Loucy (cell line): ENCODE data around the gene FCAMR.

ENCODE experiments used
- H2AFZ ChIP-seq: fragments of 200-600 bp; sonication (generic); 2 replicates; pipeline ENCODE4 v1.6.0; 2016; ENCODE audit warnings: antibody characterized with exemption, mild to moderate bottlenecking, low read length, moderate library complexity
- H3F3A ChIP-seq: fragments of 200-600 bp; 2 replicates; pipeline ENCODE4 v1.6.0; 2016; ENCODE audit warnings: antibody characterized with exemption, low read depth, mild to moderate bottlenecking
- H3K27me3 ChIP-seq: fragments of 200-600 bp; sonication (generic); 2 replicates; pipeline ENCODE4 v1.6.1; 2014; ENCODE audit warnings: low read length, mild to moderate bottlenecking; ENCODE audit not compliant: insufficient read depth, poor library complexity, severe bottlenecking
- H3K36me3 ChIP-seq: fragments of 200-600 bp; sonication (generic); 2 replicates; pipeline ENCODE4 v1.6.1; 2016; ENCODE audit warnings: low read length; ENCODE audit not compliant: insufficient read depth
- H3K4me1 ChIP-seq: fragments of 200-600 bp; sonication (generic); 2 replicates; pipeline ENCODE4 v1.5.1; 2014; ENCODE audit warnings: low read length, mild to moderate bottlenecking; ENCODE audit not compliant: insufficient read depth, poor library complexity, severe bottlenecking
- H3K4me2 ChIP-seq: fragments of 200-600 bp; sonication (generic); 2 replicates; pipeline ENCODE4 v1.6.0; 2014; ENCODE audit warnings: antibody characterized with exemption, low read length, low read depth, mild to moderate bottlenecking; ENCODE audit not compliant: poor library complexity, severe bottlenecking
- H3K4me3 ChIP-seq: fragments of 200-600 bp; sonication (generic); 2 replicates; pipeline ENCODE4 v1.5.1; 2014; ENCODE audit warnings: low read length, mild to moderate bottlenecking, mixed read lengths; ENCODE audit not compliant: poor library complexity, severe bottlenecking
- H3K79me2 ChIP-seq: fragments of 200-600 bp; sonication (generic); 2 replicates; pipeline ENCODE4 v1.6.1; 2014; ENCODE audit warnings: low read length; ENCODE audit not compliant: insufficient read depth
- H3K9ac ChIP-seq: fragments of 200-600 bp; sonication (generic); 2 replicates; pipeline ENCODE4 v1.6.0; 2014; ENCODE audit warnings: mild to moderate bottlenecking, low read depth, low read length, moderate library complexity; ENCODE audit not compliant: poor library complexity, severe bottlenecking
- H3K9me2 ChIP-seq: fragments of 200-600 bp; sonication (generic); replicated peaks from 2 replicates; pipeline ENCODE4 v1.6.1; 2016; ENCODE audit warnings: low read depth, low read length, mixed read lengths
- H3K9me3 ChIP-seq: fragments of 200-600 bp; sonication (generic); 2 replicates; pipeline ENCODE4 v1.6.1; 2014; ENCODE audit warnings: mild to moderate bottlenecking, antibody characterized with exemption, low read length, low read depth; ENCODE audit not compliant: insufficient read depth
- H4K20me1 ChIP-seq: fragments of 200-600 bp; sonication (generic); 2 replicates; pipeline ENCODE4 v1.6.0; 2014; ENCODE audit warnings: antibody characterized with exemption, low read length, mild to moderate bottlenecking; ENCODE audit not compliant: insufficient read depth, poor library complexity, severe bottlenecking
- CTCF ChIP-seq: fragments of 200-600 bp; sonication (generic); conservative IDR thresholded peaks from 2 replicates; pipeline ENCODE4 v1.5.1; 2014; ENCODE audit warnings: mild to moderate bottlenecking, antibody characterized with exemption, low read length
- EZH2phosphoT487 ChIP-seq: fragments of 200-600 bp; IDR thresholded peaks from 2 replicates; pipeline ENCODE4 v1.6.1; 2018; ENCODE audit warnings: antibody characterized with exemption, mild to moderate bottlenecking, moderate library complexity, borderline replicate concordance

The FCAMR gene

DNA sequence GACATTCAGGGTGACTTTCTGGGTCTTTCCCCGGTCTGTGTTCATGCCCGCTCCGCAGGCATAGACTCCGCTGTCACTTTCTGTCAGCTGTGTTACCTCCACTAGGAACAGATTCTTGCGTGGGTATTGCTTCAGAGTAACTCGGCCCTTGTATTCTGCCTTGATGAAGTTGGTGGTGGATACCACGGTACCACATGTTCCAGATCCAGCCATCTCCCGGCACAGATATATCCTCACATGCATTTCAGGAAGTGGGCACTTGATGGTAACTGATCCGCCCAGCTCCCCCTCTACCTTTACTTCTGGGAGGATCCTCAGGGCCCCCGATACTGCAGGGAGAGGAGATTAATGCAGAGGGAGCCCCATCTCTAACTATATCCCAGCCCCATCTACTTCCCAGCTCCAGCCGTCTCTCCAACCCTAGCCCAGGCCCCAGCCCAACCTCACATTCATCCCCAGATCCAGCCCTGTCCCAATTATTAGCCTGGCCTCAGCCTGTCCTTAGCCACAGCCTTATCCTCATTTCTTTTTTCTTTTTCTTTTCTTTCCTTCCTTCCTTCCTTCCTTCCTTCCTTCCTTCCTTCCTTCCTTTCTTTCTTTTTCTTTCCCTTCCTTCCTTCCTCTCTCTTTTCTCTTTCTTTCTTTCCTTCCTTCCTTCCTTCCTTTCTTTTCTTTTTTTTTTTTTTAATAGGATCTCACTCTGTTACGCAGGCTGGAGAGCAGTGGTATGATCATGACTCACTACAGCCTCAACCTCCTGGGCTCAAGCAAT, 56.3 kb downstream of the FCAMR start:
- no peaks in the 10 kb centered on the region for H3K9me2 ChIP-seq
- H3K9me3 ChIP-seq, result no peaks in the 10 kb centered on the region
- no peak overlapping the region for H3K4me3 ChIP-seq
- no peaks in the 10 kb centered on the region for H3K36me3 ChIP-seq
- no peak overlapping the region for H3K9ac ChIP-seq
- no peaks in the 10 kb centered on the region for H3K79me2 ChIP-seq
- H3K4me1 ChIP-seq, result no peaks in the 10 kb centered on the region
- H2AFZ ChIP-seq, result no peak overlapping the region
- H4K20me1 ChIP-seq, result no peaks in the 10 kb centered on the region
- no peaks in the 10 kb centered on the region for H3F3A ChIP-seq
- H3K27me3 ChIP-seq, result peaks cover 12% of the 10 kb centered on the region
- H3K4me2 ChIP-seq, result no peak overlapping the region
- TF ChIP-seq CTCF, result no peak
- no peak for TF ChIP-seq EZH2phosphoT487

DNA sequence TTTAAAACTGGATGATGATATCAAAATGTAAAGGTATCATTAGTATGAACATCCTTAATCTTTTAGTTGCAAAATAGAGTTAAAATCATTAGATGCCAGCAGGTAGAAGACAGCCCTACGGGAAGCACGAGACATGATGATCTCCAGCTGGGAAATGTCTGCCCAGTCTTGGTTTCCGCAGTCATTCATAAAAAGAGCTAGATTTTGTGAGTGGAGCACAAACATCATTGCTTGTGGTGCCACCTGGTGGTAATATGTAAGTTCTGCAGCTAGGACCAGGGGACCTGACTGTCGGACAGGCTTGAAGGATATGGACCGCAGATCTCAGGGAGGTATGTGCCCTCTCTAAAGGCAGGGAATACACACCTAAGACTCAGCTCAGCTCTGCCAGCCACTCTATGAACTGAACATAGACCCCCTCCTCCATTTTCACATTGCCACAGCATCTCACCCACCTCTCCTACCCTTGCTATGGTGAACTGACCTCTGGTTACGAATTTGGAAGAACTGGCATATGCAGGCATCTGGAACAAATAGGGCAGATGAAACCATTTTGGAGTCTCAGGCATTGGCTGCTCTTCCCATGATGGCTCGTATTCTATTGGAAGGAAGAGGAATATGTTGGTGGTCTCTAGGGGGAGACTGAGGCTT, 57.7 kb downstream of the FCAMR start:
- no peaks in the 10 kb centered on the region for H3K9me3 ChIP-seq
- no peaks in the 10 kb centered on the region for H3K36me3 ChIP-seq
- no peaks in the 10 kb centered on the region for H3K9me2 ChIP-seq
- H4K20me1 ChIP-seq, result no peaks in the 10 kb centered on the region
- H2AFZ ChIP-seq, result no peak overlapping the region
- TF ChIP-seq CTCF, result peak; percentile 84
- TF ChIP-seq EZH2phosphoT487, result no peak
- H3K4me2 ChIP-seq, result no peak overlapping the region
- no peaks in the 10 kb centered on the region for H3F3A ChIP-seq
- H3K27me3 ChIP-seq, result peaks cover 21% of the 10 kb centered on the region
- H3K4me1 ChIP-seq, result no peaks in the 10 kb centered on the region
- no peak overlapping the region for H3K4me3 ChIP-seq
- no peak overlapping the region for H3K9ac ChIP-seq
- no peaks in the 10 kb centered on the region for H3K79me2 ChIP-seq

- H3K27me3 ChIP-seq, result peaks cover 21% of the 10 kb centered on the region
- H4K20me1 ChIP-seq, result no peaks in the 10 kb centered on the region
- H2AFZ ChIP-seq, result no peak overlapping the region
- no peaks in the 10 kb centered on the region for H3K9me2 ChIP-seq
- H3K9me3 ChIP-seq, result no peaks in the 10 kb centered on the region
- H3K36me3 ChIP-seq, result no peaks in the 10 kb centered on the region
- H3K79me2 ChIP-seq, result no peaks in the 10 kb centered on the region
- TF ChIP-seq EZH2phosphoT487 (no peak), CTCF (peak; percentile 89)
- no peak overlapping the region for H3K9ac ChIP-seq
- no peak overlapping the region for H3K4me2 ChIP-seq
- H3K4me1 ChIP-seq, result no peaks in the 10 kb centered on the region
- no peak overlapping the region for H3K4me3 ChIP-seq
- H3F3A ChIP-seq, result no peaks in the 10 kb centered on the region
Measured at GRCh38 chr1:206911064-206911663, 59.1 kb downstream of the FCAMR start.
